Omental fat pad (tissue), 4 donors: Measurements from ENCODE around the gene HOXB13. TPM values are rescaled to one million over a fixed set of nuclear protein-coding genes. Genes with fewer than 3 reads are reported as not detected.

Experiments used
- ATAC-seq: fragments of 150-250 bp; one replicate; pipeline ENCODE4 v1.9.1; 2016; ENCODE audit warnings: mild to moderate bottlenecking, moderate library complexity; ENCODE audit not compliant: low FRiP score
- DNase-seq: peaks from one replicate; pipeline ENCODE4 v3.0.0-alpha.2; 2019; ENCODE audit warnings: low spot score
- CTCF ChIP-seq, 3 donors: fragments of 450-650 bp; IDR thresholded peaks; one replicate each; pipeline ENCODE4 v1.5.1; 2016 to 2017; ENCODE audit warnings: antibody characterized with exemption in 3 of 3, mild to moderate bottlenecking in 3 of 3, moderate library complexity in 2 of 3
- total RNA-seq, 4 donors: library from RNA; depleted of rRNA; stranded (reverse); fragments of >200 nt; gene quantifications; one replicate each; pipeline ENCODE4 v1.1.0, GENCODE V29; 2016

HOXB13 gene
- total RNA-seq, 4 donors from 2014 or later, result not detected

GRCh38 chr17:48761114-48761513, 32.6 kb upstream of the HOXB13 start:
- ATAC-seq (no peak), DNase-seq (no peak)
- TF ChIP-seq CTCF (IDR thresholded peaks at IDR 0.05), result no peak

GRCh38 chr17:48760411-48760810, 31.9 kb upstream of the HOXB13 start:
- ATAC-seq (no peak), DNase-seq (no peak)
- TF ChIP-seq CTCF (IDR thresholded peaks at IDR 0.05), result no peak

GRCh38 chr17:48759288-48759687, 30.7 kb upstream of the HOXB13 start:
- no peak for TF ChIP-seq CTCF (IDR thresholded peaks at IDR 0.05)

GRCh38 chr17:48757524-48757961, 29.0 kb upstream of the HOXB13 start:
- TF ChIP-seq CTCF (IDR thresholded peaks at IDR 0.05), result no peak
- ATAC-seq (no peak), DNase-seq (no peak)

More at GRCh38 chr17:48759288-48759687, 30.7 kb upstream of the HOXB13 start:
- DNase-seq, result no peak
- ATAC-seq, result no peak

- no peak for ATAC-seq
- DNase-seq, result no peak
These were observed 28.3 kb upstream of the HOXB13 start for GRCh38 chr17:48756830-48757251.

GRCh38 chr17:48755356-48755755, 26.8 kb upstream of the HOXB13 start:
- no peak for TF ChIP-seq CTCF (IDR thresholded peaks at IDR 0.05)
- ATAC-seq, result no peak
- DNase-seq, result no peak

More at GRCh38 chr17:48756830-48757251, 28.3 kb upstream of the HOXB13 start:
- no peak for TF ChIP-seq CTCF (IDR thresholded peaks at IDR 0.05)

- no peak for TF ChIP-seq CTCF (IDR thresholded peaks at IDR 0.05)
These were observed 26.1 kb upstream of the HOXB13 start for GRCh38 chr17:48754500-48755261.

More at GRCh38 chr17:48754500-48755261, 26.1 kb upstream of the HOXB13 start:
- ATAC-seq (no peak), DNase-seq (no peak)
